ES-I3 (cell line): Measurements from ENCODE around the gene CAPS.
"Not testable (repeated sequence)": the region's sequence is repeated elsewhere in the genome, so short reads cannot be mapped to it uniquely, and the experiment has no call there.

Source experiments
- H3K36me3 ChIP-seq: 2 replicates; pipeline ENCODE4 v1.6.1; 2013; ENCODE audit warnings: mild to moderate bottlenecking, low read length, control low read depth, moderate library complexity; ENCODE audit not compliant: insufficient read depth
- H3K4me1 ChIP-seq: 2 replicates; pipeline ENCODE4 v1.6.1; 2013; ENCODE audit warnings: mild to moderate bottlenecking, control low read depth, low read length; ENCODE audit not compliant: insufficient read depth
- H3K9ac ChIP-seq: 2 replicates; pipeline ENCODE4 v1.6.1; 2013; ENCODE audit warnings: low read depth, mild to moderate bottlenecking, low read length, moderate library complexity
- H3K9me3 ChIP-seq: 2 replicates; pipeline ENCODE4 v1.6.1; 2013; ENCODE audit warnings: mild to moderate bottlenecking, low read length, moderate library complexity; ENCODE audit not compliant: control insufficient read depth, insufficient read depth

The CAPS gene

GRCh38 chr19:5883157-5883873 is 30.7 kb upstream of the CAPS start:
- H3K4me1 ChIP-seq, H3K36me3 ChIP-seq, H3K9ac ChIP-seq, H3K9me3 ChIP-seq: not testable (repeated sequence)

- not testable (repeated sequence) for H3K9ac ChIP-seq, H3K9me3 ChIP-seq, H3K36me3 ChIP-seq, H3K4me1 ChIP-seq
Measured at GRCh38 chr19:5884065-5884811, 29.8 kb upstream of the CAPS start.

- Histone ChIP-seq H3K9ac (no peak overlapping the region), H3K9me3 (no peaks in the 10 kb centered on the region), H3K36me3 (no peaks in the 10 kb centered on the region), H3K4me1 (peaks cover 11% of the 10 kb centered on the region; the same call in 1 of the 2 replicates)
Measured at GRCh38 chr19:5889288-5889971, 24.6 kb upstream of the CAPS start.

GRCh38 chr19:5890099-5890498 is 24.0 kb upstream of the CAPS start:
- Histone ChIP-seq H3K36me3 (no peaks in the 10 kb centered on the region), H3K9me3 (no peaks in the 10 kb centered on the region), H3K4me1 (peaks cover 11% of the 10 kb centered on the region; the same call in 1 of the 2 replicates), H3K9ac (no peak overlapping the region)

- no peaks in the 10 kb centered on the region for H3K9me3 ChIP-seq
- H3K9ac ChIP-seq = no peak overlapping the region
- peaks cover 11% of the 10 kb centered on the region; the same call in 1 of the 2 replicates for H3K4me1 ChIP-seq
- no peaks in the 10 kb centered on the region for H3K36me3 ChIP-seq
Measured at GRCh38 chr19:5891572-5891937, 22.5 kb upstream of the CAPS start.

GRCh38 chr19:5891938-5892771 is 21.9 kb upstream of the CAPS start:
- Histone ChIP-seq H3K4me1 (peaks cover 11% of the 10 kb centered on the region; the same call in 1 of the 2 replicates), H3K9me3 (no peaks in the 10 kb centered on the region), H3K36me3 (no peaks in the 10 kb centered on the region), H3K9ac (no peak overlapping the region)

- Histone ChIP-seq H3K9me3 (no peaks in the 10 kb centered on the region), H3K4me1 (peaks cover 11% of the 10 kb centered on the region; the same call in 1 of the 2 replicates), H3K36me3 (no peaks in the 10 kb centered on the region), H3K9ac (no peak overlapping the region)
Measured at GRCh38 chr19:5892772-5893275, 21.2 kb upstream of the CAPS start.

- H3K36me3 ChIP-seq = no peaks in the 10 kb centered on the region
- no peak overlapping the region for H3K9ac ChIP-seq
- peaks cover 11% of the 10 kb centered on the region; the same call in 1 of the 2 replicates for H3K4me1 ChIP-seq
- H3K9me3 ChIP-seq = no peaks in the 10 kb centered on the region
Measured at GRCh38 chr19:5893296-5893903, 20.7 kb upstream of the CAPS start.

GRCh38 chr19:5893907-5894703 is 19.9 kb upstream of the CAPS start:
- Histone ChIP-seq H3K4me1 (peaks cover 11% of the 10 kb centered on the region; the same call in 1 of the 2 replicates), H3K36me3 (no peaks in the 10 kb centered on the region), H3K9me3 (no peaks in the 10 kb centered on the region), H3K9ac (no peak overlapping the region)

- no peaks in the 10 kb centered on the region for H3K9me3 ChIP-seq
- peaks cover 11% of the 10 kb centered on the region; the same call in 1 of the 2 replicates for H3K4me1 ChIP-seq
- H3K9ac ChIP-seq = no peak overlapping the region
- no peaks in the 10 kb centered on the region for H3K36me3 ChIP-seq
Measured at GRCh38 chr19:5894704-5895349, 19.2 kb upstream of the CAPS start.

GRCh38 chr19:5895409-5895808 is 18.6 kb upstream of the CAPS start:
- Histone ChIP-seq H3K9ac (no peak overlapping the region), H3K4me1 (peaks cover 11% of the 10 kb centered on the region; the same call in 1 of the 2 replicates), H3K9me3 (no peaks in the 10 kb centered on the region), H3K36me3 (no peaks in the 10 kb centered on the region)

- Histone ChIP-seq H3K9ac (no peak overlapping the region), H3K4me1 (peaks cover 11% of the 10 kb centered on the region; the same call in 1 of the 2 replicates), H3K36me3 (no peaks in the 10 kb centered on the region), H3K9me3 (no peaks in the 10 kb centered on the region)
Measured at GRCh38 chr19:5895890-5896289, 18.2 kb upstream of the CAPS start.
